T follicular helper cell (primary cell): ENCODE measurements around the gene KCNK15.

ENCODE experiments used
- DNase-seq: peaks from one replicate; pipeline ENCODE4 v3.0.0-alpha.2; 2020; ENCODE audit warnings: low read depth

Gene KCNK15

DNA sequence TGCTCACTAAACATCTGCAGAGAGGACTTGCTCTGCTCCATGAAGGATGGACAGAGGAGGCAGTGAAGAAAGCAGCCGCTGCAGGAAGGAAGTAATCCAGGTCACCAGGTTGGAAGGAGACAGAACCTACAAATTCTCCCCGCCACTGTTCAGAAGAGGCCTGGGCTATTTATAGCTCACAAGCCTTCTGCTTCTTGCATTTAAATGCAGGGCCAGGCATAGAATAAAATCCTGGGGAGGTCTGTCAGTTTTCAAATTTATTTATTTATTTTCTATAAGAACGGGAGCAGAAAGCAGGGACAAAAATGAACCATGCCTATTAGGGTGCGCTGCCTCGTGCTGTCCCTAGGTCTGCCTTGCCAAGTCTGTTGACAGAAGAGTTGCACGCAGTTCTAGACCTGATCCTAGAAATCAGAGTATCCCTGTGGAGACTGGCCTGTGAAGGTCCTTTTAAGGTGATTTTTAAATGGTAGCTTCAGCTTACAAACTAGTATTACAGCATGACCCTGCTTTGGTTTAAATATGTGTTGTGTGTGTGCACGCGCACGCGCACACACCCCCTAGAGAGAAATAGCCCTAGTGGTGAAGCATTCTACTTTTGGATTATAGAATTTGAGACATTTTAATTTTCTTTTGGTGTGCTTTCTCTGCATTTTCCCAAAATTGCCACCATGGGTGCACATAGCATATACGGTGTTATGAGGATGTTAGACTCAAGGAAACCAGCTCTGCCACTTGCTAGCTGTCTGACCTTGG is 45.2 kb downstream of the KCNK15 start:
- no peak for DNase-seq

DNA sequence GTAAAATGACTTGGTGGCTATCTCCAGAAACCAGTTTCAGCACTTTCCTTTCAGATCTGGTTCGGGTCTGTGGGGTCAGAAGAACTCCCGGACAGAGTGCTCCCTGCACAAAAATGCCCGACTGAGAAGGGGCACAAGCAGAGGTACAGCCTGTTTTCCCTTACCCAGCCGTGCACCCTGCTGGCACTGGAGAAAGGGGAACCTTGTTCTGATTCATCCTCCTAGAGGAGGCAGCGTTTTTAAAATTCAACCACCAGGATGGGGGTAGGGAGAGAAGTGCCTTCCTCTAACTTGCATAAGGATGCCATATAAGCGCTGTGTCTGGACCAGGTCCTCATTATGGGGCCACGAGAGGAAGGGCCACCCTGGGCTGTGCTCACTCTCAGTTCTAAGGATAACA is 47.1 kb downstream of the KCNK15 start:
- no peak for DNase-seq

DNA sequence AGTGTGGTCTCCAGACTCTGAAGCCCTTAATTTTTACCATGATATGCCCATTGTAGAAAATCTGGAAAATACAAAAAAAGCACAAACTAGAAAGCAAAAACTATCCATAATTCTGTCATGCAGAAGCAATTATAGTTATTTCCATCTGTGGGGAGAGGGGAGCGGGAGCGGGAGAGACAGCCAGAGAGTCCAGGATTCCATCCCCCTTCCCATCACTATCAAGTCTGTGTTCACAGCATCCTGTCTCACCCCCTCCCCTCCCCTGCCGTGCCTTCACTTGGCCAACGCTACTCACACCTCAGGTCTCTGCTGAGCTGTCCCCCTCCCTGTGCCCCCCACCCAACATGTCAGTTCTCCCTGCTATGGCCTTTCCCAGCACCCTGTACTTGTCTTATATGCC is 50.2 kb downstream of the KCNK15 start:
- DNase-seq, result no peak

DNA sequence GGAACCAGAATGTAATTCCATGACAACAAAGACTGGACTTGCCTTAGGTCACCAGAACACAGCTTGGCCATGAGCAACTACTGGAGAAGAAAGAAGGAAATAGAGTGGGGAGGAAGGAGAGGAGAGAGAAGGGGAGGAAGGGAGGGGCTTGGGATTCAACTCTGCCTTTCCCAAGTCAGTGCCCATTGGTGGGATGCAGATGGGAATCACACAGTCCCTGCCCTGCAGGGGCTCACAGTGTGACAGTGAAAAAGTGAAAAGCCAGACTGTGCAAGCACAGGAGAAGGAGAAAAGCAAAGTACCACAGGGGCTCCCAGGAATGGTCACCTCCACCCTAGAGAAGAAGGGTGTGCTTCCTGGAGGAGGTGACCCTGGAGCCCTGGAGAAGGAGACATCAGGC is 50.6 kb downstream of the KCNK15 start:
- no peak for DNase-seq

DNA sequence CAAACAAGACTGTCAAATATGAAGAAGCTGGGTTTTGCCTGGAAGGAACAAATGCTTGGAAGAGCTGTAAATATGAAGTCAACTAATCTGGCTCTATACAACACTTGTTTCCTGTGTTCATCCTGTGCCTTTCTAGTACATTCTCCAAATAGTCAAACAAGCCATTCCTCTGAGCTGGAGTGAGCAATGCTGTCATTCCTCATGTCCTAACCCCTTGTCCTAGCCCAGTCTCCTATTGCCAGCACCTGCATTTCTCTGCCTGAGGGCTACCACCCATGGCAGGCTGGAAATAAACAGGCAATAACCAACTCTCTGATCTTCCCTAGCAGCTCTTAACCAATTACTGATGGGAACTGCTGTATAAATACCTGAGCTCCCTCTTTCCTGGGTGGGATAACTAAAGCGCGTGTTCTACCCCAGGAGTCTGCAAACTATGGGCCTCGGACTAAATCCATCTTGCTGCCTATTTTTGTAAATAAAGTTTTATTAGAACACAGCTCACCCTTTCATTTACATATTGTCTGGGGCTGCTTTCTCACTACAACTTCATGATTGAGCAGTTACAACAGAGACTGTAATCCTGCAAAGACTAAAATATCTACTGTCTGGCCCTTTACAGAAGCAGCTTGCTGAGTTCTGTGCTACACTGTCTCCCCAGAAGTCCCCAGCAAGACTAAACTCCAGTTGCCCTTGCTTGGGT is 51.2 kb downstream of the KCNK15 start:
- no peak for DNase-seq

DNA sequence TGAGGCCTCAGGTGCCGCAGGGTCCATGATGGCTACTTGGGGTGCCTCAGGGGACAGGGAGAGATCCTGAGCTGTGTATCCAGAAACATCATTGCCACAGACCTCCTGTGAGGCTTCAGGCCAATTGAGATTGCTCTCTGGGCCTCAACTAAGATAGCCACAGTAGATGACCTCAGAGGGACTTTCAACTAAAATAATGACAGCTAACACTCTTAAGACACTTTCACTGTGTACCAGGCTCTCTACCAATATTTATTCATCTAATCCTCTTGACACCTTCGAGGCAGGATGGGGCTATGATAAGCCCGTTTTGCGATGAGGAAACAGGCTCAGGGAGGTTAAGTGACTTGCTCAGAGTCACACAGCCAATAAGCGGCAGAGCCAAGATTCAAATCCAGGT is 54.0 kb downstream of the KCNK15 start:
- DNase-seq, result no peak

DNA sequence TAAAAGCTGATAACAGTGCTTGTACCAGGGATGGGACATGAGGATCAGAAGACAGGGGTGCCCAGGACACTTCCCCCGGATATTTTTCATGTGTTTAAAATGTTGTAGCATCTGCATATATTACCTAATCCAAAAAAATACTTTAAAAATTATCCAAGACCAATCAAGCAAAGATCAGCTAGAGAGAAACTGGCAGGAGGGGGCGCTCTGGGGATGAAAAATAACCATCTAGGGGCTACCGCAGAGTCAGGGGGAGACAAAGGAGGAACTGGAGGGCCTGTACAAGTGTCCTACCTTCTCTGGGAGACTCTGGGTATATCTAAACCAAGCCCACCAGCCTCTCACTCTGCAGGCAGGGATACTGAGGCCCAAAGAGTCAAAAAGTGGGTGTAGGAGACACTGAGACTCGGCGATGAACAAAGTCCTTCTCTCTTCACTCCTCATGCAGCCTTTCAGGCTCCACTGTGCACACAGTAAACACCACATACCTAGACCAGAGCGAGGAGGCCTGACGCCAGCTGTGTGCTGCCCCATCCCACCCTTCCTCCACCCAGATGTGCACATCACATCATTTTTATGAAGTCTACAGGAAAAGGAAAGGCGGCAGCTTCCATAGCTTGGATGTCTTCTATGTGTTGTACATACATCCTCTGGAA is 54.9 kb downstream of the KCNK15 start:
- no peak for DNase-seq
